Measurements from ENCODE around the gene PNMT. TPM values are rescaled to one million over a fixed set of nuclear protein-coding genes. Genes with fewer than 3 reads are reported as not detected.

PNMT gene
- total and polyA plus RNA-seq, 2 experiments from 2014 or later: 1.9 to 2.5 TPM

DNA sequence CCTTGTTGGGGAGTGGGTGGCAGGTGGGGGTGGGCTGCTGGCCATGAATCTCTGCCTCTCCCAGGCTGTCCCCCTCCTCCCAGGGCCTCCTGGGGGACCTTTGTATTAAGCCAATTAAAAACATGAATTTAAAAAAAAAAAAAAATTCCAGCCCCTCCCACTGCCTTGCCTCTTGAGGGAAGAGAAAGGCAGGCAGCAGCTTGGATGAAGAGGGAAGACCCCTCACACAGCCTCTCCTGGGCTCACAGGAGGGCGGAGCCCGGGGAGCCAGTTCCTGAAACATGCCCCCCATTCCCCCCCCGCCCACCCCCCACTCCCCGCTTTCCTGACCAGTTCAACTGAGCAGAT lies 4.9 kb upstream of the PNMT start (continued):
- TF ChIP-seq, protein P1, sequence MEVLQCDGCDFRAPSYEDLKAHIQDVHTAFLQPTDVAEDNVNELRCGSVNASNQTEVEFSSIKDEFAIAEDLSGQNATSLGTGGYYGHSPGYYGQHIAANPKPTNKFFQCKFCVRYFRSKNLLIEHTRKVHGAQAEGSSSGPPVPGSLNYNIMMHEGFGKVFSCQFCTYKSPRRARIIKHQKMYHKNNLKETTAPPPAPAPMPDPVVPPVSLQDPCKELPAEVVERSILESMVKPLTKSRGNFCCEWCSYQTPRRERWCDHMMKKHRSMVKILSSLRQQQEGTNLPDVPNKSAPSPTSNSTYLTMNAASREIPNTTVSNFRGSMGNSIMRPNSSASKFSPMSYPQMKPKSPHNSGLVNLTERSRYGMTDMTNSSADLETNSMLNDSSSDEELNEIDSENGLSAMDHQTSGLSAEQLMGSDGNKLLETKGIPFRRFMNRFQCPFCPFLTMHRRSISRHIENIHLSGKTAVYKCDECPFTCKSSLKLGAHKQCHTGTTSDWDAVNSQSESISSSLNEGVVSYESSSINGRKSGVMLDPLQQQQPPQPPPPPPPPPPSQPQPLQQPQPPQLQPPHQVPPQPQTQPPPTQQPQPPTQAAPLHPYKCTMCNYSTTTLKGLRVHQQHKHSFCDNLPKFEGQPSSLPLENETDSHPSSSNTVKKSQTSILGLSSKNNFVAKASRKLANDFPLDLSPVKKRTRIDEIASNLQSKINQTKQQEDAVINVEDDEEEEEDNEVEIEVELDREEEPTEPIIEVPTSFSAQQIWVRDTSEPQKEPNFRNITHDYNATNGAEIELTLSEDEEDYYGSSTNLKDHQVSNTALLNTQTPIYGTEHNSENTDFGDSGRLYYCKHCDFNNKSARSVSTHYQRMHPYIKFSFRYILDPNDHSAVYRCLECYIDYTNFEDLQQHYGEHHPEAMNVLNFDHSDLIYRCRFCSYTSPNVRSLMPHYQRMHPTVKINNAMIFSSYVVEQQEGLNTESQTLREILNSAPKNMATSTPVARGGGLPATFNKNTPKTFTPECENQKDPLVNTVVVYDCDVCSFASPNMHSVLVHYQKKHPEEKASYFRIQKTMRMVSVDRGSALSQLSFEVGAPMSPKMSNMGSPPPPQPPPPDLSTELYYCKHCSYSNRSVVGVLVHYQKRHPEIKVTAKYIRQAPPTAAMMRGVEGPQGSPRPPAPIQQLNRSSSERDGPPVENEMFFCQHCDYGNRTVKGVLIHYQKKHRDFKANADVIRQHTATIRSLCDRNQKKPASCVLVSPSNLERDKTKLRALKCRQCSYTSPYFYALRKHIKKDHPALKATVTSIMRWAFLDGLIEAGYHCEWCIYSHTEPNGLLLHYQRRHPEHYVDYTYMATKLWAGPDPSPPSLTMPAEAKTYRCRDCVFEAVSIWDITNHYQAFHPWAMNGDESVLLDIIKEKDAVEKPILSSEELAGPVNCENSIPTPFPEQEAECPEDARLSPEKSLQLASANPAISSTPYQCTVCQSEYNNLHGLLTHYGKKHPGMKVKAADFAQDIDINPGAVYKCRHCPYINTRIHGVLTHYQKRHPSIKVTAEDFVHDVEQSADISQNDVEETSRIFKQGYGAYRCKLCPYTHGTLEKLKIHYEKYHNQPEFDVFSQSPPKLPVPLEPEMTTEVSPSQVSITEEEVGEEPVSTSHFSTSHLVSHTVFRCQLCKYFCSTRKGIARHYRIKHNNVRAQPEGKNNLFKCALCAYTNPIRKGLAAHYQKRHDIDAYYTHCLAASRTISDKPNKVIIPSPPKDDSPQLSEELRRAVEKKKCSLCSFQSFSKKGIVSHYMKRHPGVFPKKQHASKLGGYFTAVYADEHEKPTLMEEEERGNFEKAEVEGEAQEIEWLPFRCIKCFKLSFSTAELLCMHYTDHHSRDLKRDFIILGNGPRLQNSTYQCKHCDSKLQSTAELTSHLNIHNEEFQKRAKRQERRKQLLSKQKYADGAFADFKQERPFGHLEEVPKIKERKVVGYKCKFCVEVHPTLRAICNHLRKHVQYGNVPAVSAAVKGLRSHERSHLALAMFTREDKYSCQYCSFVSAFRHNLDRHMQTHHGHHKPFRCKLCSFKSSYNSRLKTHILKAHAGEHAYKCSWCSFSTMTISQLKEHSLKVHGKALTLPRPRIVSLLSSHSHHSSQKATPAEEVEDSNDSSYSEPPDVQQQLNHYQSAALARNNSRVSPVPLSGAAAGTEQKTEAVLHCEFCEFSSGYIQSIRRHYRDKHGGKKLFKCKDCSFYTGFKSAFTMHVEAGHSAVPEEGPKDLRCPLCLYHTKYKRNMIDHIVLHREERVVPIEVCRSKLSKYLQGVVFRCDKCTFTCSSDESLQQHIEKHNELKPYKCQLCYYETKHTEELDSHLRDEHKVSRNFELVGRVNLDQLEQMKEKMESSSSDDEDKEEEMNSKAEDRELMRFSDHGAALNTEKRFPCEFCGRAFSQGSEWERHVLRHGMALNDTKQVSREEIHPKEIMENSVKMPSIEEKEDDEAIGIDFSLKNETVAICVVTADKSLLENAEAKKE (CRISPR knock-in tag; IDR thresholded peaks at IDR 0.05): no peak
- TF ChIP-seq, protein P2, sequence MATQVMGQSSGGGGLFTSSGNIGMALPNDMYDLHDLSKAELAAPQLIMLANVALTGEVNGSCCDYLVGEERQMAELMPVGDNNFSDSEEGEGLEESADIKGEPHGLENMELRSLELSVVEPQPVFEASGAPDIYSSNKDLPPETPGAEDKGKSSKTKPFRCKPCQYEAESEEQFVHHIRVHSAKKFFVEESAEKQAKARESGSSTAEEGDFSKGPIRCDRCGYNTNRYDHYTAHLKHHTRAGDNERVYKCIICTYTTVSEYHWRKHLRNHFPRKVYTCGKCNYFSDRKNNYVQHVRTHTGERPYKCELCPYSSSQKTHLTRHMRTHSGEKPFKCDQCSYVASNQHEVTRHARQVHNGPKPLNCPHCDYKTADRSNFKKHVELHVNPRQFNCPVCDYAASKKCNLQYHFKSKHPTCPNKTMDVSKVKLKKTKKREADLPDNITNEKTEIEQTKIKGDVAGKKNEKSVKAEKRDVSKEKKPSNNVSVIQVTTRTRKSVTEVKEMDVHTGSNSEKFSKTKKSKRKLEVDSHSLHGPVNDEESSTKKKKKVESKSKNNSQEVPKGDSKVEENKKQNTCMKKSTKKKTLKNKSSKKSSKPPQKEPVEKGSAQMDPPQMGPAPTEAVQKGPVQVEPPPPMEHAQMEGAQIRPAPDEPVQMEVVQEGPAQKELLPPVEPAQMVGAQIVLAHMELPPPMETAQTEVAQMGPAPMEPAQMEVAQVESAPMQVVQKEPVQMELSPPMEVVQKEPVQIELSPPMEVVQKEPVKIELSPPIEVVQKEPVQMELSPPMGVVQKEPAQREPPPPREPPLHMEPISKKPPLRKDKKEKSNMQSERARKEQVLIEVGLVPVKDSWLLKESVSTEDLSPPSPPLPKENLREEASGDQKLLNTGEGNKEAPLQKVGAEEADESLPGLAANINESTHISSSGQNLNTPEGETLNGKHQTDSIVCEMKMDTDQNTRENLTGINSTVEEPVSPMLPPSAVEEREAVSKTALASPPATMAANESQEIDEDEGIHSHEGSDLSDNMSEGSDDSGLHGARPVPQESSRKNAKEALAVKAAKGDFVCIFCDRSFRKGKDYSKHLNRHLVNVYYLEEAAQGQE (IDR thresholded peaks at IDR 0.05; ENCODE audit: unreplicated experiment): no peak
- no peak for TF ChIP-seq ZNF114 (CRISPR knock-in tag; IDR thresholded peaks at IDR 0.05)
- no peak for TF ChIP-seq STAT1 (IDR thresholded peaks at IDR 0.05; ENCODE audit: unreplicated experiment)
- no peak for TF ChIP-seq CREB1 (CRISPR knock-in tag; IDR thresholded peaks at IDR 0.05; ENCODE audit: low read depth)
- no peak for TF ChIP-seq NANOG (IDR thresholded peaks at IDR 0.05; ENCODE audit: borderline replicate concordance)
- no peak for TF ChIP-seq EZH2 (IDR thresholded peaks at IDR 0.05; ENCODE audit: low read depth, unreplicated experiment)
- no peak for TF ChIP-seq EZH2phosphoT487 (IDR thresholded peaks at IDR 0.05; ENCODE audit: unreplicated experiment)
- TF ChIP-seq ZNF331 (CRISPR knock-in tag; IDR thresholded peaks at IDR 0.05; ENCODE audit: low read depth): no peak
